Myocyte (in vitro differentiated cells): ENCODE results near the gene PDE11A. TPM values are rescaled to one million over a fixed set of nuclear protein-coding genes. Genes with fewer than 3 reads are reported as not detected.

Experiments used
- DNase-seq: peaks from one replicate; pipeline ENCODE4 v3.0.0-alpha.2; 2012; ENCODE audit warnings: low read depth
- total RNA-seq: library from RNA; depleted of rRNA; stranded (reverse); fragments of >200 nt; gene quantifications from 2 replicates; pipeline ENCODE4 v1.2.3, GENCODE V29; 2014

Gene PDE11A
- total RNA-seq, 1 donor from 2014 or later = 1.2 TPM

DNA sequence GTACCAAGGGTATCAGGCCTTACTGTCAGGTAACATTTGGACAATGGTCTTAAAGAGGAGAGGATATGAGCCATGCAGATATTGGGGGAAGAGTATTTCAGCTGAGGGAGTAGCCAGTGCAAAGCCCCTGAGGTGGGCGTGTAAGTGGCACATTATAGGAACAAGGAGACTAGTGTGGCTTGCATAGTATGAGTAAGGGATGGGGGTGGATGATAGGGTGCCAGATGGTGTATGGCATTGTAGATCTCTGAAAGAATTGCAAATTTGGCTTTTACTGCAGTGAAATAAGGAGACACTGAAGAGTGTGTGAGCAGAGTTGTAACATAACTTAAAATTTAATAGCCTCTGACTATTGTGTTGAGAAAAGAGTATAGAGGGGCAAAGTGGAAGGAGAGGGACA is 244.0 kb downstream of the PDE11A start:
- no peak for DNase-seq

DNA sequence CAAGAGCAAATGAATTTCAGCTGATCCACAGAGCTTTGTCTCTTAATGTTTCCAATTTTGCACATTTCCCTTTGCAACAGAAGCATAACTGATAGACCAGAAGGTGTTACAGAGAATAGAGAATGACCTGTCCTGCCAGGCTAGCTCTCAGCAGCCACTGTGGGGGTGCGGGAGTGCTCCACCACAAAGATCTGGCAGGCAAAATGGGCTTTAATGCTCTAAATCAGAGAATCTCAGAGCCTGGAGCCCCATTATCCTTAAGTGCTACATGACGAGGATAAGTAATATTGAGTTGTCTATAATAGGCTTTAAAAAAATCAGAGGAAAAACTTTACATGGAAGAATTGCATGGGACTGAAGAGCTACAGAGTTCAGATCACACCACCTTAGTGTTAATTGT is 245.7 kb downstream of the PDE11A start:
- no peak for DNase-seq

DNA sequence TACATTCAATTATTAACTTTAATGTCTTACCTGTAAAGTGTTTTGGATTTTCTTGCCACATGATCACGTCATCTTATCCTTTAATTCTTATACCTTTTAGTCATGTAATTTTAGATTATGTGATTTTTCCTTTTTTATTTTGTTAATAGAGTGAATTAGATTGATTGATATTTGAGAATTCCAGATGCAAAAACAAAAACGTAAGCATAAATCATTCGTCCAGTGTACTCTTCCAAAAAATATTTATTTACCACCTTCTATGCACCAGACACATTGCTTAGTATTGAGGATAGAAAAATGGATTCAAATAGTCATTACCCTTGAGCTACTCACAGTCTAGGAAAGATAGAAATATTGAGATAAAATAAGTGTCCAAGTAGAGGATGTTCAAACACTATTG is 249.6 kb downstream of the PDE11A start:
- no peak for DNase-seq

DNA sequence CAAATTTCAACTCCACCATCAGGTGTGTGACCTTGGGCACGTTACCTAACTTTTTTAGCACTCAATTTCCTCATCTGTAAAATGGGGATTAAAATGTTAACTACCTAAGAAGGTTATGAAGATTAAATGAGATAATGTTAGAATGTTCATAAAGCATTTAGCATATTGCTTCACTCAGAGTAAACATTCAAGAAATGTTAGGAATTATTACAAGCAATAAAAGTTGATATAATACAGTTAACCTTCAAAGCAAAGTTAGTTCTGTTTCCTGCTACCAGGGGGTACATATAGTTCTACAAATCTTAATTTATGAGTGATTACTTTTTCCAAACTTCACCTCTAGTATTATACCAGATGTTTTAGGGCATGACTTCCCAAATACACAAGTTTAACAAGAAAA is 254.2 kb downstream of the PDE11A start:
- no peak for DNase-seq

DNA sequence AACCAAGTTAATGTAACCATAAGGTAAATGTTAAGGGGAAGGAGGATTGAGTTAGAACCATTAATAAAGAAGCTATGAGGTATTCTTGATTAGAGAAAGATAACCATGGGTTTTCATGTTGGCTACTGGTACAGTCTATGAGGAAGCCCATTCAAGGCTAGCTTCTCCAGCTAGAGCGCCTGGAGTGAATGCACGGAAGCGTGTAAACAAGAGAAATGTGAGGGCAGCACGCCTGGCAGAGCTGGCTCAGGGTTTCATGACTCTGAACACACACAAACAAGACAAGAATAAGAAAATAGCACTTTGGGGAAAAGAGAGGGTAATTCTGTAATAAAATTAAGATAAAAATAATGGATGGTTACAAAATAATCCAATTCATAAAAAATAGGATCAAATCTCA is 255.3 kb downstream of the PDE11A start:
- DNase-seq = no peak

DNA sequence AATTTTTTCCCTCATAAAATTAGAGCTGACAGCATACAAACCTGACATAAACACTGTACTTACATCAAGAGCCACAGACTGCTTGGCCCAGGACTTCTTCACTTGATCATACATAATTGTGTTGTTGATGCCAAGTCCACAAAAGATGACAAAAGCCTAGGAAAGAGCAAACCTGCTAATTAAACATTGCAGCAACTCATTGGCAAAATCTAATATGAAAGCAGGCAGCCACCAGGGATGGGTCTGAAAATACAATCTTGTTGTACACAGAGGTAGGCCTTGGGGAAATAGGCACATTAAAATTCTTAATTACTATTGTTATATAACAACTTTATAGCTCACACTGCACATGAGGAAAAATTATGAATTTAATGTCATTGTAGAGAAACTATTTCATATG is 255.8 kb downstream of the PDE11A start:
- DNase-seq = no peak

DNA sequence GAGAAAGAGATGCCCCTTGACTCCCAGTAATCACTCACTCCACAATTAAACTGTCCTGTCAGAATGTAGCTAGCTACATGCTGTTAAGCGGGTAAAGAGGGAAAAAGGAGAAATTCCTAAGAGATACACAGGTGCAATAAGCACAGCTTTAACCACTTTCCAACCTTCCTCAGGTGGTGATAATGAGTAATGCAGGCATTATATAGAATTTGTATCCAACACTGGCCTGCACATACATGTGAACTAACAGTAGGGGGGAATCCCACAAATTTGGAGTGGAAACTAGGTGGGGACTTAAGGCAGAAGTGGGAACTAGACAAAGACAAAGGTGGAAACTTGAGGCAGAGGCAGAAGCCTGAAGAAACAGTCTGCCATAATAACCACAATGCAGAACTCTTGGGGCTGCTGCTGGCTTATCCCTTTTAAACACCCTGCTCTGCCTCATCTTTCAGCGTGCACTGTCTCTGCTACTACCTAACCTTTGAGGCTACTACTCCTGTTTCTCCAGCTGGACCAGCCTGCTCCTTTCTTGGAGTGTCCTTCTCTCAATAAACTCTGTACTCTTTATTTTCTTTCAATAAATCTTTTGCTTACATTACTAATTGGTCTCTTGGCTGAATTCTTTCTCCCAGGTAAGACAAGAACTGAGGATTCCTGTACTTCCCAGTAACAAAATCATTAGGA is 259.7 kb downstream of the PDE11A start:
- no peak for DNase-seq

DNA sequence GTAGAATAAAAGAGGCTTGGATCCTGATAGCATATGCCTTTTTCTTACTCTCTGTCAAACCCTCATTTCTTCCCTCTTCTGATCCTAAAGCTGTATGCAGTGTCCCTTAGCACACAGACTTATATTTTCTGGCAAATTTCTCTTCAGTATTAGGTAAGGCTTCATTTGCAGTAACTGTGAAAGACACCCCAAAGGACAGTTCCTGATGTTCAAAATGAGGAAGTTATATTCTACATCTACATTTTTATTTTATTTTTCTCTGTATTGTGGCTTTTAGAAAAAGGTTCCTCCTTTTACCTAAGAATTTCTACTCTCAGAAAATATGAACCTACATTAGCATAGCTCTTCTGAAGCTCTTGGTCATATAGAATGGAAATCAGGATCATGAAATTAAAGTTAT is 261.7 kb downstream of the PDE11A start:
- no peak for DNase-seq

DNA sequence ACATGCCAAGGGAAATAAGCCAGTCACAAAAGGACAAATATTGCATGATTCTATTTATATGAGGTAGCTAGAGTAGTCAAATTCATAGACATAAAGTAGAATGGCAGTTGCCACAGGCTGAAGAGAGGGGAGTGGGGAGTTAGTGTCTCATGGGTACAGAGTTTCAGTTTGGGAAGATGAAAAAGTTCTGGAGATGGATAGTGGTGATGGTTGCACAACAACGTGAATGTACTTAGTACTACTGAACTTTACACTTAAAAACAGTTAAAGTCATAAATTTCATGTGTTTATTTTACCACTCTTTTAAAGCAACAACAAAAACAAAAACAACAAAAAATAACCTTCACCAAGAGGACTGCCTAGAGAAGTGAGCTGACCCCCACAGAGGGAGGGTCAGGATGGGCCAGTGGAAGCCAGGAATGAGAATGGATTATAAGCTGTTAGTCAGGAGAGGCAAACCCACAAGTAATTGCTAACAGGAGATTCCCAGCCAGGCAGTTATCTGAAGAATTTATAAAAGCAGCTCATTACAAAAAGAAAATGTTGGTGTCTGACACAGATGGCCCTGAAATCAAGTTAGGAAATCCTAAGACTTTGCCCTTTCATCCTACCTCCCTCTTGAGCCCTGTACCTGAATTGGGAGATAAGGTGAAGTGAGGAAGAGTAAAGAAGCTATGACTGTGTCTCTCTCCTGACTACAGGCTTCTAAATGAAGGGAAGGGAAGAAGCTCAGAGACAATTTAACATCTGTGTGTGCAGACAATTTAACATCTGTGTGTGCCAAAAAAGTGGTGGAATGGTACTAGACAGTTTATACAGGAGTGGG is 263.4 kb downstream of the PDE11A start:
- no peak for DNase-seq

DNA sequence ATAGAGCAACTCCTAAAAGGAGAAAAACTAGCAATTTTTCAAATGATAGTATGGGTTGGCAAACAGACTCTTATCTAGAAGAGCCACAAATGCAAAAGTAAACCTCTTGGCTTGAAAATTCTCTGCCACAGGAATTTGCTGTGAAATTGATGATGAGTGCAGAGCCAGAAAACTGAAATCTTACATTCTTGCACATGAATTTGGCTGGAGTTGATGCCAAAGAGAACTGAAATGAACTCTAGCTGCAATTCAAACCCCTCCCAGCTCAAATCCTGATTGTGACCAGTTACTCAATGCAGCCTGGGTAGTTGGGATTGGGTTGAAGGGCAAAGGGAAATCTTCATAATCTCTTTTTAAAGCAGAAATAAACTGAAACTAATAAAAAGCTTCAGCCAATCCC is 266.6 kb downstream of the PDE11A start:
- no peak for DNase-seq

DNA sequence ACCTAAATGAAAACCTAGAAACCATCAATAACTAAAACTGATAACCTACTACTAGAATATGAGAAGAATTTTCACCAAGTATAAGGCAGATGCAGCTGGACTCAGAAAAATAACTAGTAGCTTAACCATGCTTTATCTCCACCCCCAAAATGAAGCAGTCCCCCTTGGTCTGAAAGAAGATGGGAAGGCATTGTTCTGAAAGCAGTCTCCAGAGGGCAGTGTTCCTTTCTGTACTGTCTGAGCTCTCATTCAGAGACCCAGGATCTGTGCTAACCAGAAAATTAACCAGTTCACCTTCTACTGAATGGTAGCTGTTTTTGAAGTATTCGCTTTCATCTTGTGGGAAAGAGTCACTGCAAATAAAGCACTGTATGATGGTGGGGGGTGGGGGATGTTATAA is 273.0 kb downstream of the PDE11A start:
- peak; percentile 13 for DNase-seq

DNA sequence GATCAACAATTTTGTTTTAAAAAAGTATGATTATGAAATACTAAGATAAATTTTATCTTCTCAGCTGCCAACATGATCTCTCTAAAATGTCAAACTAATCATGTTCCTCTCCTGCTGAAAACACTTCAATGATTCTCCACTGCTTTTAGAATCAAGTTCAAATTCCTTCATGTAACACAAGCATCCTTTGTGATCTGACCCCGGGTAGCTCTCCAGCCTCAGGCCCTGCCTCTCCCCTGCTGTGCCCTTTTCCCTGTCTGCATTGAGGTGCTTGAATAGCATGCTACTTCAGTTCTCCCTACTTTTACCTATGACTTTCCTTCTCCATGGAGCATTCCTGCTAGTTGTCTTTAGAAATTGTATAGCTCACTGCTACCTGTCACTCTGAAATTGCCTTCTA is 274.8 kb downstream of the PDE11A start:
- DNase-seq = no peak

DNA sequence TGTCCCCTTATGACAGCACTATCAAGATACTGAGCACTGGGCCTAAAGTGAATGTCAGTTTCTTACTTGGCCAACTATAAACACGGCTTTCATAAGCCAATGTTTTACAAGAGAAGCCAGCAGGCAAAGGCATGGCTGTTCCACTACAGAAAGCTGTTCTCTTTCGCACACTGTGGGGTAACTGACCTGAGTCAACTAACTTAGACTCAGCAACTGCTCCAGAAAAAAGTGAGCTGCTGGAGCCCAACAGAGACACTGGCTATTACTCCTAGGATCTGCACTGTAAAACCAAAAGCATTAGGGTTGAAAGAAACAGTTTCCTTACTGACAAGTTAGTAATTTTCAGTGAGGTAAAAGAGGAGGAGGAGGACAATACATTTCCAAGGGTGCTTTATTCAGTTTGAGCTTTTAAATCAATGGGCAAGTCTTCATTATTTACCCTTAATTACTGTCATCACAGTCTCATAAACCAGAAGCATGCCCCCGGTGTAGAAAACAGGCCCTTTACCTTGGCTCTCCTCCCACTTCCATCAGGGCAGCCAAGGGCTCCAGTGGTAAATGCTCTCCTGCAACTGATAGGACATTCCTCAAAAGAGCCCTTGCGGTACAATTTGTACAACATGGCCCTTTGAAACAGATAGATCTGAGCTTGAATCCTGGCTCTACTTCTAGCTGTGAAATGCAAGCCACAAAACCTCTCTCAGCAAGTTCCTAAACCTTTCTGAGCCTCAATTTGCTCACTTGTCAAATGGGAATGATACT is 275.7 kb downstream of the PDE11A start:
- DNase-seq = no peak

DNA sequence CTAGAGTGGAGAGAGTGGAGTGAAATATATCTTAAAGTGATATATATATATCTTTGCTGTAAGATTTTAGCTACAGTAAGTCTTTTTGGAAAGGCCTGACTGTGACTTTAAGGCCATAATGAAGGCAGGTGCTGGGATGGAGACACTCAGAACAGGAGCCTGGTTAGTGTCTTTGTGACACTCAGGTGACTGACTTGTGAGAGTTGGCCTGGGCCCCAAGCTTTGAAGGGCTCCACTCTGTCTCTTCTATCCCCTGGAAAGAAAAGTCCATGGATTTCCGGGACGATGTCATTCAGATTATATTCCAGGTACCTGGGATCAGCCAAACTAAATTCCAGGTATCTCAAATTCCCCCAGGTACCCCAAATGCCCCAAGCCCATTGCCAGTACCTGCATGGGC is 276.6 kb downstream of the PDE11A start:
- DNase-seq = no peak

DNA sequence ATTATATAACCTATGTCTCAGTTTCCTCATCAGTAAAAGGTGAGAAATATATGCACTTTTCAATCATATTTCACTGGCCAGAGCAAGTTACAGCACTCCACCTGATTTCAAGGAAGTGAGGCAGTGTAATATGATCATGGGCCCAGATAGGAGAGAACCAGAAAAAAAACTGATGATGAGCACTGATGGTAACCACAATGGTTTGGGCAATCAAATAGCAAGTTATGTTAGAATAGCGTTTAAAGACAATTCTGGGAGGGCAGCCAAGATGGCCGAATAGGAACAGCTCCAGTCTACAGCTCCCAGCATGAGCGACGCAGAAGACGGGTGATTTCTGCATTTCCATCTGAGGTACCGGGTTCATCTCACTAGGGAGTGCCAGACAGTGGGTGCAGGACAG is 287.4 kb downstream of the PDE11A start:
- peak; percentile 25 for DNase-seq

DNA sequence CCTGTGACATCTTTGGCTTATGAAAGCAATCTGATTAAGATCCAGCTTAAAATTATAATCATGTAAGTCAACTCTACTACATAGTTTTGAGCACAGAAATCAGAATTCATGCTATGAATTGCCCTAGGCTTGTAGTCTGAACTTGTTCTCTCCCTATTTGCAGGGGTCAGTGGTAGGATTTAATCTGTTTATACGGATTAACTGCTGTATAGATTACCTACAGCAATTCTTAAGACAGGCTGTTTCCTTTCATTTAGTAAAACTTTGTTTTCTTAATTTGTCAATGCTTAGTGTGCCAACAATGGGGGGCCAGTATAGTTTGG is 287.9 kb downstream of the PDE11A start:
- no peak for DNase-seq

DNA sequence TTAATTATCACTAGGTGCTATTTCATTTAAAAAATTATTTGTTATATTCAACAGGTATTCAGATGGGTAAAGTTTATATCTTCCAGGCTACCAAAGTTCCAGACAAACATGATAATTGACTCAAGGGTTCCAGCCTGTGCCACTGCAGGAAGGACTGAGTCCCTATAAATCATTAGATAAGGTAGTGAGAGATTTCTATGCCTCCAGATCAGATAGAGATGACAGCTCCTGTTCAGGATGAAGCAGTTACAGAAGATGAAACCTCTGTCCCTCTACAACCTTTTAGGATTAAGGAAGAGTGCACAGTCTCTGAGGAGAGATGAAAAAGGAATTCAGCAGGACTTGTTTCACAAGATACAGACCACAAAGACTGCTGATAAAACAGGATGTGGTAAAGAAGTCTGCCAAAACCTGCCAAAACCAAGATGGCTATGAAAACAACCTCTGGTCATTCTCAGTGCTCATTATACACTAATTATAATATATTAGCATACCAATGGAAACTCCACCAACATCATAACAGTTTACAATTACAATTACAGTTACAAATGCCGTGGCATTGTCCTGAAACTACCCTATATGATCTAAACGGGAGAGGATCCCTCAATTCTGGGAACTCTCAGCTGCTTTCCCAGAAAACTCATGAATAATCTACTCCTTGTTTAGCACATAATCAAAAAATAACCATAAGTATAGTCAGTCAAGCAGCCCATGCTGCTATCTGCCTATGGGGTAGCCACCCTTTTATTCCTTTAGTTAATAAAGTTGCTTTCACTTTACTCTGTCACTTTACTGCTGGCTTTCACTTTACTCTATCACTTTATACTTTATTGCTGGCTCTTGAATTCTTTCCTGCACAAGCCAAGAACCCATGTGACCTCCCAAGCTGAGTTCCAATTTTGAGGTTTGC is 288.5 kb downstream of the PDE11A start:
- DNase-seq = peak; percentile 52

DNA sequence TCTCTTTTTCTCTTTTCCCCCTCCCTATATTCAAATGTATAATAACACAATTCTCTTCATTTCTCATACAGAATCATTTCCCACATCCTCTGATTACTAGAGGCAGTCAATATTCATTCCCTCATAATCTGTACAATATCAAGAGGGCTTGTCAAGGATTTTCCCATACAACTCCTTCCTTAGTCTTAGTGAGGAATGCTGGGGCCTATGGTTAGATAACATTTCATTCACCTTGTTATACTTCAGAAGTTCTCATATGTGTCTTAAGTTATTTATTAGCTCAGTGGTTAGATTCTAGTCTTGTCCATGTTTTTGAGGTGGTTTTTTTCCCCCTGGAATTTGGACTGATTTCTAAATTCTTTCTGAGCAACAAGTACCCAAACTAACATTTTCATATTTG is 289.5 kb downstream of the PDE11A start:
- DNase-seq = no peak

DNA sequence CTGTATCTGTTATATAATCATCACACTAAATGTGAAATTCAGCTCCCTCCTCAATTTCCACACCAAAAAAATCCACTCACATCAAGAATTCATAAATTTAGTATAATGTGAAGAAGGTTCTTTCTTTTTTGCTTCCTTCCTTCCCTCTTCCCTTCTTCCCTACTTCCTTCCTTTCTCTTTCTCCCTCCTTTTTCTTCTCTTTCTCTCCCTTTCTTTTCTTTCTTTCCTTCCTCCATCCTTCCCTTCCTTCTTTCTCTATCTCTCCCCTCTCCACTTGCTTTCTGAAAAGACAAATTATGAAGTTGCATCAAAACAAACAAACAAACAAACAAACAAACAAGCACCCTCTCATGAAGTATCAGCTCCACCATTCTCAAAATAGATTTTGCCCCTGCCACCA is 290.0 kb downstream of the PDE11A start:
- no peak for DNase-seq

DNA sequence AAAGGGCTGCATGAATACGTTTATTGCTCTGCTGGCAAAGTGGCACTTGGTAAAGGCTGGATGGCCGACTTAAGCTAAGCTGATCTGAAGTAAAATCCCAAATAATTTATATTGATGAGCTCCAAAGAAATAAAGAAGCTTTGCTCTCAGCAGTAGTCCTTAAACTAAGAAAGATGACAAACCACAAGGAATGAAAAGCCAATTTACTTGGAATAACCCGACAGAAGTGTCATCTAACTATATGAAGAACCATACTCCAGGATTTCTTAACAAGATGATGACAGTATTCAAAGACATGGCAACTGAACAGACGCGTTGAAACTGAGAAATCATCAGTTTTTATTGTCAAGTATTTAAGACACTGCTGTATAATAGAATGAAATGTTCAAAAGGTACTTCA is 294.1 kb downstream of the PDE11A start:
- no peak for DNase-seq

DNA sequence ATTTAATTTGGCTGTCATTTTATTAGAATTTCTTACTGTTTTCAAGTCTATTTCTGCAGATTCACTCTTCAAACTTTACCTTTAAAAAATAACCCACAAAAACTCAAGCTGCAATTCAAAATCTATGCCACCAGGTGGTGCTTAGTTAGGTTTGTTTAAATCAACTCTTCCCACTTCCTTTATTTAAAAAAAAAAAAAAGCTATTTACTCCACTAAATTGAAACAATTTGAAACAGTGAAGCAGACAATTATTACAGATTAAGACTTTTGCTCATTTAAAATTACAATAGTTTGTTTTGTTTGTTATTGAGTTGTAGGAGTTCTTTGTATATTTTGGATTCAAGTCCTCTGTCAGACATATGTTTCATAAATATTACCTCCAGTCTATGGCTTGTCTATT is 300.0 kb downstream of the PDE11A start:
- DNase-seq = peak; percentile 51
